Upper lobe of left lung (tissue), 6 donors: Measurements from ENCODE around the gene NAV2. TPM values are rescaled to one million over a fixed set of nuclear protein-coding genes. Genes with fewer than 3 reads are reported as not detected.

Experiments
- ATAC-seq, 2 donors: fragments of 200-7000 bp; cut with Tn5 transposase; one replicate each; pipeline ENCODE4 v1.9.1; 2022; ENCODE audit warnings: mild to moderate bottlenecking in 2 of 2, moderate library complexity in 2 of 2; ENCODE audit not compliant: low FRiP score in 2 of 2
- DNase-seq, 2 donors: peaks; one replicate each; pipeline ENCODE4 v3.0.0-alpha.2; 2019 to 2020
- H3K27ac ChIP-seq, 4 donors: fragments of 200-600 bp; sonication (generic); one replicate each; pipeline ENCODE4 v1.5.1; 2016 to 2019
- H3K27me3 ChIP-seq, 4 donors: fragments of 200-600 bp; sonication (generic); one replicate each; pipeline ENCODE4 v1.5.1; 2017 to 2019
- H3K36me3 ChIP-seq, 4 donors: fragments of 200-600 bp; sonication (generic); one replicate each; pipeline ENCODE4 v1.5.1; 2016 to 2019
- H3K4me1 ChIP-seq, 4 donors: fragments of 200-600 bp; sonication (generic); one replicate each; pipeline ENCODE4 v1.5.1; 2018 to 2019
- H3K4me3 ChIP-seq, 4 donors: fragments of 200-600 bp; sonication (generic); one replicate each; pipeline ENCODE4 v1.5.1; 2017 to 2019; ENCODE audit warnings: mild to moderate bottlenecking in 2 of 4, moderate library complexity in 1 of 4
- H3K9me3 ChIP-seq, 4 donors: fragments of 200-600 bp; sonication (generic); one replicate each; pipeline ENCODE4 v1.5.1; 2018 to 2019
- CTCF ChIP-seq, 6 experiments: fragments of 450-650 bp in 4 of 6; fragments of 200-600 bp in 2 of 6; sonication (generic) in 2 of 6; IDR thresholded peaks; one replicate each; pipeline ENCODE4 v1.5.1; 2016 to 2019; ENCODE audit warnings: antibody characterized with exemption in 6 of 6
- EP300 ChIP-seq, 4 donors: sonication (generic); formaldehyde crosslinking; IDR thresholded peaks; one replicate each; pipeline ENCODE4 v1.5.1; 2017; ENCODE audit warnings: antibody characterized with exemption in 4 of 4, control low read depth in 2 of 4
- POLR2A ChIP-seq, 4 donors: fragments of 450-650 bp; IDR thresholded peaks; one replicate each; pipeline ENCODE4 v1.5.1; 2016 to 2017; ENCODE audit warnings: antibody characterized with exemption in 4 of 4, mild to moderate bottlenecking in 2 of 4
- POLR2AphosphoS5 ChIP-seq, 2 donors: sonication (generic); formaldehyde crosslinking; IDR thresholded peaks; one replicate each; pipeline ENCODE4 v1.5.1; 2017; ENCODE audit warnings: antibody characterized with exemption in 2 of 2
- WGBS, 2 donors: methylation state at CpG; one replicate each; pipeline ENCODE4 v1.1.5; 2017 to 2018; 5-methylcytosine and 5-hydroxymethylcytosine counted together
- total RNA-seq, 6 donors: library from RNA; depleted of rRNA in 4 of 6; stranded (reverse); fragments of >200 nt in 4 of 6; gene quantifications; one replicate each; pipeline versions ENCODE4 v1.1.0 to v1.2.1, GENCODE V29; 2016 to 2021
- donor health status: DM: no; HTN: no; CAD: no; lungs with moderate emphysema.
- donor health status: DM: no; HTN: yes; CAD: no; lungs with severe emphysema.

NAV2 gene
- total RNA-seq, 6 donors from 2014 or later = 40.5 to 61.4 (median 52.3) TPM

DNA sequence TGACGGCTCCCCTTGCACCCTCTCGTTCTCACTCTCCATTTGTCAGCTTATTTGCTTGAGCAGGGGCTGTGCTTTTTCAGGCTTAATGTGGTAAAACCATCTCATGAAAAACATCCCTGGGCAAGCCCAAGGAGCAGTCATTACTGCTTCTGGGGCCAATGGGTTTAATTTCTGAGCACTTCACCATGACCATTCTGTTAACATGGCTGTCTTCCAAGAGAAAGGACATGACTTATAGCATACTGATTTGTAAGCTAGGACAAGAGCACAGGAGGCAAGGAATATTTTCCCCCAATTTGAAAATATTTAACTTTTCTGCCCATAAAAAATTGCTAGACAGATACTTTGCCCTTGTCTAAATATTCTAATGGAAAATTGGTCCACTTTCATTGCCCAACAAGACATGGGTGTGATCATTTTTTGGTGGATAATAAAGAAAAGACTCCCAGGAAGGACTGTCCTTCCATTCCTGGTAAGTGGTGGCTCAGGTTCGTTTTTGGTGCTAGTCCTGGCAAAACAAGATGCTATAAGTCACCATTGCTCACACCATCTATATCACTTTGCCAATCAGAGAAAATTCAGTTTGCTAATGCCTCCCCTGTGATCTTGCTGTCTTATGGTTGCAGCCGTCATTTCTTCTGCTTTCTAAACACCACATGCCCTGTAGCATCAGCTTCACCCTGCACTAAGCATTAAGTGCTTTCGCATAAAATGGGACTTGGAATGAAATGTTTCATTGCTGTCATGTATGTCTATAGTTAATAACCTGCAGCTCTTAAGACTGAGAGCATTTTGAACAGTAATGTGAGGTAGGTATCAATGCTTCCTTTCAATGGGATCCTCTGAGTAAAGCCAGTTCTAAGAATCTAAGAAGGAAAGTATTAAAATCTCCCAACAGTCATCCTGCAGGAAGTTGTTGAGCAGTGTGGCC lies 339.1 kb downstream of the NAV2 start:
- WGBS, 2 donors = 89 to 94% methylated on average over 5 of the region's 5 CpGs
- ATAC-seq = no peak
- Histone ChIP-seq H3K27ac (peak overlapping the region in 3 of 4 donors; percentile 19 to 50 (median 37)), H3K27me3 (no peaks in the 10 kb centered on the region), H3K4me3 (no peak overlapping the region), H3K9me3 (no peaks in the 10 kb centered on the region), H3K4me1 (no peaks in the 10 kb centered on the region), H3K36me3 (peaks cover 0 to 45% (median 10%) of the 10 kb centered on the region in 4 donors)
- DNase-seq = no peak
- TF ChIP-seq POLR2A (IDR thresholded peaks at IDR 0.05) = no peak
- no peak for TF ChIP-seq EP300 (IDR thresholded peaks at IDR 0.05)
- TF ChIP-seq CTCF (IDR thresholded peaks at IDR 0.05) = no peak
- no peak for TF ChIP-seq POLR2AphosphoS5 (IDR thresholded peaks at IDR 0.05)

- TF ChIP-seq EP300 (IDR thresholded peaks at IDR 0.05) (no peak), CTCF (IDR thresholded peaks at IDR 0.05) (no peak), POLR2AphosphoS5 (IDR thresholded peaks at IDR 0.05) (no peak), POLR2A (IDR thresholded peaks at IDR 0.05) (no peak)
- 90% methylated on average over 4 of the region's 4 CpGs for WGBS, 2 donors
- ATAC-seq (no peak), DNase-seq (no peak)
- Histone ChIP-seq H3K4me3 (no peak overlapping the region), H3K9me3 (no peaks in the 10 kb centered on the region), H3K4me1 (no peaks in the 10 kb centered on the region), H3K27me3 (no peaks in the 10 kb centered on the region), H3K27ac (no peak overlapping the region), H3K36me3 (peaks cover 0 to 46% (median 14%) of the 10 kb centered on the region in 4 donors)
These were observed 340.9 kb downstream of the NAV2 start for GRCh38 chr11:20053572-20053971.

GRCh38 chr11:20054584-20054983 lies 341.9 kb downstream of the NAV2 start:
- ATAC-seq = no peak
- WGBS, 2 donors = 98 to 100% methylated on average over 1 of the region's 1 CpG
- no peak for TF ChIP-seq POLR2A (IDR thresholded peaks at IDR 0.05)
- TF ChIP-seq POLR2AphosphoS5 (IDR thresholded peaks at IDR 0.05) = no peak
- no peak for TF ChIP-seq EP300 (IDR thresholded peaks at IDR 0.05)
- no peak for TF ChIP-seq CTCF (IDR thresholded peaks at IDR 0.05)

DNA sequence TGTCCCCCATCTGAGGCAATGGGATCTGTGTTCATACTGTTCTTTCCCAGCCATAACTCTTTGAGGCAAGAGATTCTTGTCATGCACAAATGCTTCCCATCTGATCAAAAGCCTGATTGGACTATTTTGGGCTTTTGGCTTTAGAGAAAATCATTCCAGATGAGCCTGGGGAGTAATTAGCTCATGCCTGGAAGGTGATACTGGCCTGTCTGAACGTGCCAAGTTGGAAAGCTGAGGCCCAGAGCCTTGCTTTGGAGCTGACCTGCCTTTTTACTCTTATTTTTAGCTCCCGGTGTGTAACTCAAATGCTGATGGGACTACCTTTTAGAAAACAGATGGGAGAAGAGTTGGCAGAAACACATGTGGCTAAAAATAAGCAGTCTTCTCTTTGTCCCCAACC lies 342.7 kb downstream of the NAV2 start:
- Histone ChIP-seq H3K27me3 (no peaks in the 10 kb centered on the region), H3K27ac (no peak overlapping the region), H3K36me3 (peaks cover 0 to 34% (median 18%) of the 10 kb centered on the region in 4 donors), H3K4me3 (no peak overlapping the region), H3K9me3 (no peaks in the 10 kb centered on the region), H3K4me1 (no peaks in the 10 kb centered on the region)
- ATAC-seq = no peak
- no peak for DNase-seq
- TF ChIP-seq POLR2A (IDR thresholded peaks at IDR 0.05) = no peak
- 75 to 86% methylated on average over 2 of the region's 2 CpGs for WGBS, 2 donors

More at GRCh38 chr11:20054584-20054983, 341.9 kb downstream of the NAV2 start:
- no peaks in the 10 kb centered on the region for H3K4me1 ChIP-seq
- no peaks in the 10 kb centered on the region for H3K27me3 ChIP-seq
- no peaks in the 10 kb centered on the region for H3K9me3 ChIP-seq
- H3K36me3 ChIP-seq = peaks cover 0 to 38% (median 18%) of the 10 kb centered on the region in 4 donors
- no peak overlapping the region for H3K4me3 ChIP-seq
- no peak overlapping the region for H3K27ac ChIP-seq
- DNase-seq = no peak

DNA sequence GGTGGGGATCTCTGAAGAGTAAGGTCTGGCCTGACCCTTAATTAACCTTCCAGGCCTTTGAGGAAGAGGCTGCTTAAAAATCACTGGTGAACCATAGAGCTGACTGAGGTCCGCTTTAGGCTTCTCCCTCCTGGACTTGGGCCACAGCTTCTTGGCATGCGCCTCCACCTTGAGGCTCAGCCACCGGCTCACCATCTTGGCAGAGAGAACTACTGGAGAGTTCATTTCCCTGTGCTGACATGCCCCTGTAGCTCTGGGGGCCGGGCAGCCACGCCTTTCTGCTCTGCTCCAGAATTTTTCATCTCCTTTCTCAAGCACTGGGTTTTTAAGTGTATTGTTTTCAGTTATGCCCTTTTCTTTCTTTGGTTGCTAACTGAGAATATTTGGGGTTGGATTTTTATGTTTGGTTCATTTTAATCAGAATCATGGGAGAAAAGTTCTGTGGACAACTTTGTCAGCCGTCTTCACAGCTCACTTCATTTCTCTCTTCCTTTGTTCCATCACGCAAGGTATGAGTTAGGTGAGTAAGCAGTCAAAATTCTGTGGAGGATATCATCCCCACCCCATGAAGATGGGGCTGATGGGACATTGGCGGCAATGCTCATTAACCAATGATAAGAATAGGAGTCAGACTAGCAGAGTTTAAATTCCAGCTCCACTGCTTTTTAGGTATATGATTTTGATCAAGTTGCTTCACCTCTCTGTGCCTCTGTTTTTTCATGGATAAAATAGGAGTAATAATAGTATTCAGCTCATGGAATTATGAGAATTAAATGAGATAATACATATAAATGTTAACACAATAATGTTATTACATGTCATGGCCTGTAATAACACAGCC lies 343.7 kb downstream of the NAV2 start:
- peaks cover 0 to 34% (median 17%) of the 10 kb centered on the region in 4 donors for H3K36me3 ChIP-seq
- DNase-seq (no peak), ATAC-seq (peak in 1 of 2 donors; percentile 17)
- WGBS, 2 donors = 76 to 80% methylated on average over 7 to 8 of the region's 8 CpGs
- no peaks in the 10 kb centered on the region for H3K27me3 ChIP-seq
- H3K4me3 ChIP-seq = no peak overlapping the region
- TF ChIP-seq POLR2A (IDR thresholded peaks at IDR 0.05) = no peak
- TF ChIP-seq EP300 (IDR thresholded peaks at IDR 0.05) = no peak
- no peak for TF ChIP-seq CTCF (IDR thresholded peaks at IDR 0.05)
- TF ChIP-seq POLR2AphosphoS5 (IDR thresholded peaks at IDR 0.05) = no peak
- no peaks in the 10 kb centered on the region for H3K9me3 ChIP-seq
- H3K4me1 ChIP-seq = no peaks in the 10 kb centered on the region
- H3K27ac ChIP-seq = no peak overlapping the region
